K562 (cell line): ENCODE measurements around the gene PRPF8. TPM values are rescaled to one million over a fixed set of nuclear protein-coding genes. Genes with fewer than 3 reads are reported as not detected.

Experiments
- HDAC6 ChIP-seq: IDR thresholded peaks from 2 replicates; pipeline ENCODE4 v1.6.1; 2012; ENCODE audit warnings: low read depth, mild to moderate bottlenecking, control low read depth, inconsistent platforms, low read length, moderate library complexity
- HOXB6 ChIP-seq: fragments of 250-450 bp; sonication (Bioruptor Pico); IDR thresholded peaks from 2 replicates; pipeline ENCODE4 v1.5.1; 2022; ENCODE audit warnings: mild to moderate bottlenecking, borderline replicate concordance
- KAT7 ChIP-seq: sonication (generic); formaldehyde crosslinking; IDR thresholded peaks from 2 replicates; pipeline ENCODE4 v1.8.0; 2022; ENCODE audit warnings: missing genetic modification reagents, mild to moderate bottlenecking, borderline replicate concordance
- RHOXF2B ChIP-seq: fragments of 250-450 bp; sonication (Bioruptor Pico); conservative IDR thresholded peaks from 2 replicates; pipeline ENCODE4 v1.5.1; 2021
- SIN3B ChIP-seq: fragments of 450-650 bp; IDR thresholded peaks from 2 replicates; pipeline ENCODE4 v1.6.1; 2017; ENCODE audit warnings: low read depth, mild to moderate bottlenecking, moderate library complexity
- SRSF9 ChIP-seq: fragments of 200-400 bp; formaldehyde crosslinking; IDR thresholded peaks from 2 replicates; pipeline ENCODE4 v1.6.1; 2017; ENCODE audit warnings: low read depth, low read length, borderline replicate concordance
- XRCC4 ChIP-seq: IDR thresholded peaks from one replicate; pipeline ENCODE4 v1.6.1; 2011; ENCODE audit not compliant: insufficient read depth, insufficient read length; ENCODE audit errors: extremely low read depth
- ZNF12 ChIP-seq: sonication (generic); formaldehyde crosslinking; IDR thresholded peaks from 2 replicates; pipeline ENCODE4 v1.4.0; 2020; ENCODE audit warnings: mild to moderate bottlenecking, missing genetic modification reagents
- ZNF143 ChIP-seq: sonication (generic); formaldehyde crosslinking; IDR thresholded peaks from 2 replicates; pipeline ENCODE4 v1.9.0; 2022; ENCODE audit warnings: mild to moderate bottlenecking, missing genetic modification reagents
- ZNF431 ChIP-seq: sonication (generic); formaldehyde crosslinking; IDR thresholded peaks from 2 replicates; pipeline ENCODE4 v1.8.0; 2022; ENCODE audit warnings: mild to moderate bottlenecking, missing genetic modification reagents
- ZNF518B ChIP-seq: fragments of 250-450 bp; sonication (Bioruptor Pico); IDR thresholded peaks from 2 replicates; pipeline ENCODE4 v1.5.0; 2021; ENCODE audit warnings: mild to moderate bottlenecking, moderate library complexity
- ZNF589 ChIP-seq: fragments of 200-800 bp; sonication (Bioruptor generic); IDR thresholded peaks from 2 replicates; pipeline ENCODE4 v1.6.1; 2016; ENCODE audit warnings: low read depth, missing genetic modification characterization, missing compliant biosample characterization
- polyA plus RNA-seq, 8 experiments: library from polyadenylated mRNA; depleted of rRNA in 4 of 8; stranded (reverse) in 5 of 8; unstranded in 3 of 8; fragments of >200 nt; fragmentation: Nextera tagmentation in 2 of 8; fragmentation: Illumina TruSeq in 1 of 8; extraction: Ambion mirVana in 2 of 8; extraction: Trizol in 1 of 8; gene quantifications; 2 replicates each; pipeline versions ENCODE4 v1.2.1 to v1.2.3, GENCODE V29; 2011 to 2014; ENCODE audit warnings: inconsistent platforms in 1 of 8, missing spikeins in 1 of 8
- total RNA-seq, 7 experiments: library from RNA; depleted of rRNA in 6 of 7; stranded (reverse); fragments of >200 nt in 6 of 7; fragmentation: Illumina TruSeq in 2 of 7; extraction: Trizol in 2 of 7; gene quantifications; 2 replicates each; pipeline versions ENCODE4 v1.2.1 to v1.2.3, GENCODE V29; 2011 to 2021; ENCODE audit warnings: low replicate concordance in 1 of 7
- TF ChIP-seq, protein P1 (sequence below), 2 experiments: fragments of 450-650 bp in 1 of 2; IDR thresholded peaks; 2 replicates each; pipeline ENCODE4 v1.6.1; 2011 to 2017; ENCODE audit warnings: low read depth in 2 of 2, antibody characterized with exemption in 1 of 2, borderline replicate concordance in 1 of 2, low read length in 1 of 2, mild to moderate bottlenecking in 1 of 2, mixed read lengths in 1 of 2; ENCODE audit not compliant: control insufficient read depth in 1 of 2
- TF ChIP-seq, protein P2 (sequence below): sonication (generic); formaldehyde crosslinking; IDR thresholded peaks from 2 replicates; pipeline ENCODE4 v1.4.0; 2020; ENCODE audit warnings: mild to moderate bottlenecking, missing genetic modification reagents

The PRPF8 gene
- total and polyA plus RNA-seq, 9 of the 15 experiments (the other 6 are each of a cell fraction or from before 2014, with no cell fraction given) = 64.3 to 294 (median 85.9) TPM

- TF ChIP-seq ZNF143 (no peak), XRCC4 (no peak), KAT7 (CRISPR knock-in tag) (no peak), HOXB6 (CRISPR knock-in tag) (no peak), ZNF12 (no peak), ZNF589 (no peak), HDAC6 (no peak), RHOXF2B (CRISPR knock-in tag) (no peak), ZNF431 (CRISPR knock-in tag) (no peak), SRSF9 (no peak), ZNF518B (CRISPR knock-in tag) (no peak), SIN3B (no peak)
- TF ChIP-seq, protein P1, sequence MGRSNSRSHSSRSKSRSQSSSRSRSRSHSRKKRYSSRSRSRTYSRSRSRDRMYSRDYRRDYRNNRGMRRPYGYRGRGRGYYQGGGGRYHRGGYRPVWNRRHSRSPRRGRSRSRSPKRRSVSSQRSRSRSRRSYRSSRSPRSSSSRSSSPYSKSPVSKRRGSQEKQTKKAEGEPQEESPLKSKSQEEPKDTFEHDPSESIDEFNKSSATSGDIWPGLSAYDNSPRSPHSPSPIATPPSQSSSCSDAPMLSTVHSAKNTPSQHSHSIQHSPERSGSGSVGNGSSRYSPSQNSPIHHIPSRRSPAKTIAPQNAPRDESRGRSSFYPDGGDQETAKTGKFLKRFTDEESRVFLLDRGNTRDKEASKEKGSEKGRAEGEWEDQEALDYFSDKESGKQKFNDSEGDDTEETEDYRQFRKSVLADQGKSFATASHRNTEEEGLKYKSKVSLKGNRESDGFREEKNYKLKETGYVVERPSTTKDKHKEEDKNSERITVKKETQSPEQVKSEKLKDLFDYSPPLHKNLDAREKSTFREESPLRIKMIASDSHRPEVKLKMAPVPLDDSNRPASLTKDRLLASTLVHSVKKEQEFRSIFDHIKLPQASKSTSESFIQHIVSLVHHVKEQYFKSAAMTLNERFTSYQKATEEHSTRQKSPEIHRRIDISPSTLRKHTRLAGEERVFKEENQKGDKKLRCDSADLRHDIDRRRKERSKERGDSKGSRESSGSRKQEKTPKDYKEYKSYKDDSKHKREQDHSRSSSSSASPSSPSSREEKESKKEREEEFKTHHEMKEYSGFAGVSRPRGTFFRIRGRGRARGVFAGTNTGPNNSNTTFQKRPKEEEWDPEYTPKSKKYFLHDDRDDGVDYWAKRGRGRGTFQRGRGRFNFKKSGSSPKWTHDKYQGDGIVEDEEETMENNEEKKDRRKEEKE (IDR thresholded peaks at IDR 0.05; ENCODE audit: borderline replicate concordance in 1 of 2, control insufficient read depth in 1 of 2, low read depth in 2 of 2, low read length in 1 of 2) = no peak
- TF ChIP-seq, protein P2, sequence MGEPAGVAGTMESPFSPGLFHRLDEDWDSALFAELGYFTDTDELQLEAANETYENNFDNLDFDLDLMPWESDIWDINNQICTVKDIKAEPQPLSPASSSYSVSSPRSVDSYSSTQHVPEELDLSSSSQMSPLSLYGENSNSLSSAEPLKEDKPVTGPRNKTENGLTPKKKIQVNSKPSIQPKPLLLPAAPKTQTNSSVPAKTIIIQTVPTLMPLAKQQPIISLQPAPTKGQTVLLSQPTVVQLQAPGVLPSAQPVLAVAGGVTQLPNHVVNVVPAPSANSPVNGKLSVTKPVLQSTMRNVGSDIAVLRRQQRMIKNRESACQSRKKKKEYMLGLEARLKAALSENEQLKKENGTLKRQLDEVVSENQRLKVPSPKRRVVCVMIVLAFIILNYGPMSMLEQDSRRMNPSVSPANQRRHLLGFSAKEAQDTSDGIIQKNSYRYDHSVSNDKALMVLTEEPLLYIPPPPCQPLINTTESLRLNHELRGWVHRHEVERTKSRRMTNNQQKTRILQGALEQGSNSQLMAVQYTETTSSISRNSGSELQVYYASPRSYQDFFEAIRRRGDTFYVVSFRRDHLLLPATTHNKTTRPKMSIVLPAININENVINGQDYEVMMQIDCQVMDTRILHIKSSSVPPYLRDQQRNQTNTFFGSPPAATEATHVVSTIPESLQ (CRISPR knock-in tag) = no peak
Measured at GRCh38 chr17:1714980-1715802, 30.5 kb upstream of the PRPF8 start (continued).
